Cardiac fibroblast (primary cell): Measurements from ENCODE around the gene RNGTT.
A peak's percentile ranks its signal among the peaks of the same experiment; 100 is the strongest.

Experiments used
- DNase-seq, 2 donors: peaks; one replicate each; pipeline versions ENCODE4 v3.0.0 to v3.0.0-alpha.2; 2010; ENCODE audit warnings: low read depth in 2 of 2
- H3K4me3 ChIP-seq, 2 donors: replicated peaks in 1 of 2; 1 replicate in 1 of 2; 2 replicates in 1 of 2; pipeline ENCODE4 v1.5.1; 2011; ENCODE audit warnings: low read depth in 2 of 2, low read length in 2 of 2, mild to moderate bottlenecking in 2 of 2, moderate library complexity in 1 of 2
- CTCF ChIP-seq: IDR thresholded peaks from one replicate; pipeline ENCODE4 v1.5.1; 2011; ENCODE audit warnings: low read depth, mild to moderate bottlenecking, low read length, inconsistent platforms

Gene RNGTT

GRCh38 chr6:88815491-88815890 is 147.9 kb downstream of the RNGTT start:
- H3K4me3 ChIP-seq: no peak overlapping the region
- TF ChIP-seq CTCF: no peak
- DNase-seq: peak in 1 of 2 donors; percentile 16

- no peak overlapping the region for H3K4me3 ChIP-seq
- TF ChIP-seq CTCF: no peak
- no peak for DNase-seq
Observed at GRCh38 chr6:88814909-88815308, 148.5 kb downstream of the RNGTT start.

DNA sequence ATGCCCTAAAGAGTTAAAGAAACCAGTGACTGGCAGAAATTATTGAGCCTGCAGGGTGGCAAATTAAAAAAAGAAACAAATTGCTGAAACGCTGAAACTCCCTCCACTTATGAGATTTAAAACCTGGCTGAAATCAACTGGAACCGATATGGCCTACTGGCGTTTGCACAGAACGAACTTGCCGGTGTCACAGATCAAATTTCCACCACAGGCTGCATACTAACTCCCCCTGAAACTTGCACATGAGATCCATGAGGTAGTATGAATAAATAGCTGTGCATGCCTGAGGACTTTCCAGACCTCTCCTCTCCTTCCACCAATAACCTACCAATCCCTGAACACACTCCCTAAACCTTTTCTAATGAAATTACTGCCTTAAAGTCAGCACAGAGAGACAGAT is 150.4 kb downstream of the RNGTT start:
- DNase-seq: no peak
- H3K4me3 ChIP-seq: no peak overlapping the region
- no peak for TF ChIP-seq CTCF

DNA sequence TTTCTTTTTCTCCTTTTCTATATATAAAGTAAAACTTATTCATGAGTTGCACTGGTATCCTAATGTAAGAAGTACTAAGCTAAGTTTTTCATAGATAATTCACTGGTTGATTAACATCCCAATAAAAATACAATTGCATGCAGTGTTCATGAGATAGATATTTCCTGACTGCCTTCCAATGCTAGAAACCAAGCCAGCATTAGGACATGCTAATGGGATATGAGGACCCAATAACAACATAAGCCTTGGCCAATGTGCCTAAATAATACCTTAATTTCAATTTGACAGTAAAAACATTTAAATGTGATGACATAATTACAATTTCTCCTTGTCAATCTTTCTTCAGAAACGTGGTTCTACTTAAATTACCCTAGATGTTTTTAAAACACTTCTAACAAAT is 152.7 kb downstream of the RNGTT start:
- H3K4me3 ChIP-seq: no peak overlapping the region
- DNase-seq: no peak
- no peak for TF ChIP-seq CTCF

DNA sequence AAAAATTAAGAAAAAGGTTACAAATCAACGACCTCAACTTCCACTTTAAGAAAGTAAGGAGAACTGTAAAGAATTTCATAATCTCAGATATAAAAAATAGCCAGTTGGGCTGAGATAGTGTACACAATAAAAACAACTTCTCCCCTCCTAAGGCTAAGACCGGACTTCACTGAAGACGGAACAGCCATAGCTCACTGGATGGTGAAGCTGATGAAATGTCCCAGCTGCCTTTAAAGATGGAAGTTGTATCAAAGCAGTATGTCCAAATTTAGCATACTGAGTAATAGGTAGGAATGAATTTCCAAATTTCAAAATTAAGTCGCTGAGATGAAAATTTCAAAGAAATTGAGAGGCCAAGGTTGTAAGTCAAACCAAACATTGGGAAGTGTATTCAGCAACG is 153.3 kb downstream of the RNGTT start:
- no peak overlapping the region for H3K4me3 ChIP-seq
- no peak for TF ChIP-seq CTCF
- DNase-seq: no peak

DNA sequence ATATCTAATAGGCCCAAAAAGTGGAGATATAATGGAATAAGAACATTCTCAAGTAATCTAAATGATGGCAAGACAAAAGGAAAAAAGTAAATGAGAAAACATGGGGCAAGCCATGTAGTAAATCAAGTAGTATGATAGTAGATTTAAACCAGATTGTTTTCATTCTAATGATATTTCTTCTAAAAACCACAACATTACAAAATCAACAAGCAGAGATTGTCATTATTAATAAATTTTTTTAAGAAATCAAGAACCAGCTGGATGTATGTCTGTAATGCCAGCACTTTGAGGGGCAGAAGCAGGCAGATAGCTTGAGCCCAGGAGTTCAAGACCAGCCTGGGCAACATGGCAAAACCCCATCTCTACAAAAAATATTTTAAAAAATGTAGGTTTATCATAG is 155.0 kb downstream of the RNGTT start:
- no peak for TF ChIP-seq CTCF
- no peak overlapping the region for H3K4me3 ChIP-seq
- no peak for DNase-seq

DNA sequence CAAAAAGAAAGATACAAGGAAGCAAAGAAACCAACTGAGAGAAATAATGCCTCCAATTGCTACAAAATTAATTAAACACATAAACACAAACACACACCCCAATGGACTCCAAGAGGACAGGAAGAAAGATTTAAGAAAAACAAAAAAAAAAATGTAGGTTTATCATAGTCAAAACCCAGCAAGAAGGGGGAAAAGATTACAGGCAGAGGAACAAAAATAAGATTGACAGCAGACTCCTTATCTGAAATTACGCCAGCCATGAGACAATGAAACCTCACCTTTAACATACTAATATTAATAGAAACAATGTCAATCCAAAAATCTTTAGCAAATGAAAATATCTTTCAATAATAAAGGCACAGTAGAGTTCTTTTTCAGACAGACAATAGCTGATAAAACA is 155.8 kb downstream of the RNGTT start:
- H3K4me3 ChIP-seq: no peak overlapping the region
- no peak for DNase-seq
- TF ChIP-seq CTCF: no peak
